Smooth muscle cell (in vitro differentiated cells): Measurements from ENCODE around the gene UBAC2. TPM values are rescaled to one million over a fixed set of nuclear protein-coding genes. Genes with fewer than 3 reads are reported as not detected.

ENCODE experiments used
- DNase-seq: peaks from one replicate; lab custom pipeline; 2025; ENCODE audit not compliant: unreplicated experiment; lab: John Stamatoyannopoulos, UW
- H2AFZ ChIP-seq: fragments of 200-600 bp; sonication (generic); 2 replicates; pipeline ENCODE4 v1.6.0; 2016; ENCODE audit warnings: antibody characterized with exemption, low read depth, mild to moderate bottlenecking
- H3F3A ChIP-seq: fragments of 200-600 bp; sonication (generic); 2 replicates; pipeline ENCODE4 v1.6.0; 2017; ENCODE audit warnings: antibody characterized with exemption, low read depth
- H3K27ac ChIP-seq: fragments of 200-600 bp; sonication (generic); 2 replicates; pipeline ENCODE4 v1.5.1; 2016; ENCODE audit warnings: low read depth, mild to moderate bottlenecking
- H3K27me3 ChIP-seq: fragments of 200-600 bp; sonication (generic); 2 replicates; pipeline ENCODE4 v1.6.1; 2016; ENCODE audit warnings: low read depth, mild to moderate bottlenecking
- H3K36me3 ChIP-seq: fragments of 200-600 bp; sonication (generic); 2 replicates; pipeline ENCODE4 v1.5.1; 2016; ENCODE audit warnings: low read depth
- H3K4me1 ChIP-seq: fragments of 200-600 bp; sonication (generic); 2 replicates; pipeline ENCODE4 v1.5.1; 2016; ENCODE audit warnings: low read depth
- H3K4me2 ChIP-seq: fragments of 200-600 bp; sonication (generic); 2 replicates; pipeline ENCODE4 v1.6.0; 2016; ENCODE audit warnings: mild to moderate bottlenecking
- H3K4me3 ChIP-seq: fragments of 200-600 bp; sonication (generic); 2 replicates; pipeline ENCODE4 v1.5.1; 2016; ENCODE audit warnings: mild to moderate bottlenecking
- H3K79me2 ChIP-seq: fragments of 200-600 bp; sonication (generic); 2 replicates; pipeline ENCODE4 v1.6.0; 2016; ENCODE audit warnings: low read depth, mild to moderate bottlenecking
- H3K9ac ChIP-seq: fragments of 200-600 bp; sonication (generic); 2 replicates; pipeline ENCODE4 v1.6.0; 2016; ENCODE audit warnings: low read depth
- H3K9me3 ChIP-seq: fragments of 200-600 bp; sonication (generic); replicated peaks from 2 replicates; pipeline ENCODE4 v1.5.1; 2016; ENCODE audit warnings: low read depth
- H4K20me1 ChIP-seq: fragments of 200-600 bp; sonication (generic); 2 replicates; pipeline ENCODE4 v1.6.0; 2016; ENCODE audit warnings: low read depth
- WGBS: methylation state at CpG from one replicate; pipeline ENCODE4 v1.1.7; 2016; ENCODE audit warnings: low lambda C conversion rate; 5-methylcytosine and 5-hydroxymethylcytosine counted together
- polyA plus RNA-seq: library from polyadenylated mRNA; unstranded; fragments of >200 nt; fragmentation: Nextera tagmentation; extraction: Ambion mirVana; gene quantifications from 2 replicates; pipeline ENCODE4 v1.2.1, GENCODE V29; 2016
- total RNA-seq: library from RNA; depleted of rRNA; stranded (reverse); fragments of >200 nt; gene quantifications from 2 replicates; pipeline ENCODE4 v1.2.3, GENCODE V29; 2014
- TF ChIP-seq, protein P1 (sequence below): fragments of 200-600 bp; sonication (generic); IDR thresholded peaks from 2 replicates; pipeline ENCODE4 v1.5.1; 2017; ENCODE audit warnings: borderline replicate concordance, mild to moderate bottlenecking, antibody characterized with exemption; ENCODE audit not compliant: insufficient read depth, poor library complexity, severe bottlenecking

Gene UBAC2
- total and polyA plus RNA-seq, 2 experiments from 2014 or later = 58.4 to 74.0 TPM

DNA sequence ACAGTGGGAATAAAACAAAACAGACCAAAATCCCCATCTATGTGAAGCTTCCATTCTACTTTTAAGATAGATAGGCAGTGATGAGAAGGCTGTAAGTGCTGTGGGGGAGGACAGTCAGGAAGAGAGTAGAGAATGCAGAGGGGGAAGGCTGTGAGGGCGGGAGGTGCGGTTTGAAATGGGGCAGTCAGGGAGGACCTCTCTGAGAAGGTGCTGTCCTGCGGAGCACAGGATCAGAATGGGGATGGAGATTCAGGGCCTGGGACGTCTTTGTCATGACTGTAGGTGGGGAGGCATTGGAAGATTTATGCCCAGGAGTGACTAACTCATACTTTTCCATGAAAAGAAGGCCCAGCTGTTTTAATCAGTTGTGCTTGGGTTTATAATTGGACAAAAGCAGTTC lies 110.5 kb downstream of the UBAC2 start:
- WGBS = 60% methylated on average over 4 of the region's 4 CpGs
- peaks cover 25% of the 10 kb centered on the region for H3F3A ChIP-seq
- H3K27me3 ChIP-seq = no peaks in the 10 kb centered on the region
- H3K79me2 ChIP-seq = peaks cover 16% of the 10 kb centered on the region
- DNase-seq = no peak
- H3K4me1 ChIP-seq = peaks cover 33% of the 10 kb centered on the region
- no peak overlapping the region for H3K4me3 ChIP-seq
- H3K36me3 ChIP-seq = no peaks in the 10 kb centered on the region
- no peak overlapping the region for H2AFZ ChIP-seq
- H3K4me2 ChIP-seq = peak overlapping the region; percentile 62
- H3K9ac ChIP-seq = peak overlapping the region; percentile 78
- peak overlapping the region; percentile 97 for H3K27ac ChIP-seq
- no peaks in the 10 kb centered on the region for H4K20me1 ChIP-seq
- H3K9me3 ChIP-seq = no peaks in the 10 kb centered on the region
- TF ChIP-seq, protein P1, sequence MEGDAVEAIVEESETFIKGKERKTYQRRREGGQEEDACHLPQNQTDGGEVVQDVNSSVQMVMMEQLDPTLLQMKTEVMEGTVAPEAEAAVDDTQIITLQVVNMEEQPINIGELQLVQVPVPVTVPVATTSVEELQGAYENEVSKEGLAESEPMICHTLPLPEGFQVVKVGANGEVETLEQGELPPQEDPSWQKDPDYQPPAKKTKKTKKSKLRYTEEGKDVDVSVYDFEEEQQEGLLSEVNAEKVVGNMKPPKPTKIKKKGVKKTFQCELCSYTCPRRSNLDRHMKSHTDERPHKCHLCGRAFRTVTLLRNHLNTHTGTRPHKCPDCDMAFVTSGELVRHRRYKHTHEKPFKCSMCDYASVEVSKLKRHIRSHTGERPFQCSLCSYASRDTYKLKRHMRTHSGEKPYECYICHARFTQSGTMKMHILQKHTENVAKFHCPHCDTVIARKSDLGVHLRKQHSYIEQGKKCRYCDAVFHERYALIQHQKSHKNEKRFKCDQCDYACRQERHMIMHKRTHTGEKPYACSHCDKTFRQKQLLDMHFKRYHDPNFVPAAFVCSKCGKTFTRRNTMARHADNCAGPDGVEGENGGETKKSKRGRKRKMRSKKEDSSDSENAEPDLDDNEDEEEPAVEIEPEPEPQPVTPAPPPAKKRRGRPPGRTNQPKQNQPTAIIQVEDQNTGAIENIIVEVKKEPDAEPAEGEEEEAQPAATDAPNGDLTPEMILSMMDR = no peak

DNA sequence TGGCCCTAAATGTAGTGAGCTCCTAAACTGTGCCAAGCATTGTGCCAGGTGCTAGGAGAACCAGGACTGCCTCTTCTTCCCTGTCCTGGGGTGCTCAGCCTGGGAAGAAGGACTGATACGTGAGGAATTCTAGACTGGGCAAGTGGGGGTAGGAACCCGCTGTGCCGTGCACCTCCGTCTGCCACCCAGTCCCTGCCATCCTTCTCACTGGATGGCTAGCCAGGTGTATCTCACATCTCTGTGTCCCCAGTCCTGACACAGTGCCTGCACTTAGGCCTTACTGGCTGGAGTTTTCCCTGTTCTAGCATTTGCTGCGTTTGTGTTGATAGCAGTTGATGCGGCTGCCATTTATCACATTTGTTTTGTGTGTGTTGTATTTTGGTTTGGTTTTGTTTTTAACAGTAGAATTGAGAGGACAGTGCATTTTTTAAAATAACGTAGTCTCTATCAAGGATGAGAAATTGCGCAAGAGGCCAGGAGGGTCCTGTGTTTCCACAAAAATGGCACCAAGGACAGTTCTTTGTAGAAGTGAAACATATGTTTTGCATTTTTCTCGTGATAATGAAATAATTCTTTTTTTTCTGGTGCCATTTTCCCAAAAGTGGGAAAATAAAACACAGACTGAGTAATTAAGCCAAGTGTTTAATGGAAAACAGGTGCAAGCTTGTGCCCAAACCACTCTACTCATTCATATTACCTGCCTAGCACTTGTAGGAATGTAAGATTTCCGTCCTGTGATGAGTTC lies 111.3 kb downstream of the UBAC2 start:
- no peak overlapping the region for H2AFZ ChIP-seq
- H3K9ac ChIP-seq = no peak overlapping the region
- peak overlapping the region; percentile 62 for H3K4me2 ChIP-seq
- no peaks in the 10 kb centered on the region for H4K20me1 ChIP-seq
- H3K79me2 ChIP-seq = peaks cover 9% of the 10 kb centered on the region
- no peak for DNase-seq
- 92% methylated on average over 10 of the region's 10 CpGs for WGBS
- peaks cover 25% of the 10 kb centered on the region for H3F3A ChIP-seq
- H3K9me3 ChIP-seq = no peaks in the 10 kb centered on the region
- peaks cover 26% of the 10 kb centered on the region for H3K4me1 ChIP-seq
- peak overlapping the region; percentile 97 for H3K27ac ChIP-seq
- H3K27me3 ChIP-seq = no peaks in the 10 kb centered on the region
- H3K4me3 ChIP-seq = no peak overlapping the region
- TF ChIP-seq, protein P1 = no peak
- H3K36me3 ChIP-seq = no peaks in the 10 kb centered on the region

DNA sequence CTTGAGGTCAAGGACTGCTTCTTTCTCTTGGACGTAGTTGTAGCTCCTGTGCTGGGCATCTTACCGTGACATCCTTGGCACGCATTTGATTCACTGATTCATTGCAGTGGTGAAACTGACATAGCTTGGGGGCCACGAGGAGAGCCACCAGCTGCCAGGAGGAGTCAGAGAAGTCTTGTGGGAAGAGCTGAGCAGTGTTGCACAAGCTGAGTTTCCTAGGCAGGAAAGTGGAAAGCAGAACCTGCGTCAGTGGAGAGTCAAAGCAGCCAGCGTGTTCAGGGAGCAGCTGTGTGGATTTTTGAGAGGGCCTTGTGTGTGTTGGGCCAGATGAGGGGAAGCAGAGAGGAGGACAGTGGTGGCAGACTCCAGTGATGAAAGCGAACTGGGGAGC lies 111.8 kb downstream of the UBAC2 start:
- 64% methylated on average over 7 of the region's 7 CpGs for WGBS
- no peak overlapping the region for H3K9ac ChIP-seq

More for the DNA sequence above, 111.8 kb downstream of the UBAC2 start:
- H3K79me2 ChIP-seq = peaks cover 6% of the 10 kb centered on the region
- H3F3A ChIP-seq = peaks cover 25% of the 10 kb centered on the region
- H3K9me3 ChIP-seq = no peaks in the 10 kb centered on the region
- no peaks in the 10 kb centered on the region for H3K27me3 ChIP-seq
- H3K36me3 ChIP-seq = no peaks in the 10 kb centered on the region
- peak overlapping the region; percentile 97 for H3K27ac ChIP-seq
- H3K4me2 ChIP-seq = no peak overlapping the region
- DNase-seq = no peak
- no peak overlapping the region for H3K4me3 ChIP-seq
- no peak overlapping the region for H2AFZ ChIP-seq
- TF ChIP-seq, protein P1 = no peak
- H4K20me1 ChIP-seq = no peaks in the 10 kb centered on the region
- peaks cover 21% of the 10 kb centered on the region for H3K4me1 ChIP-seq
